ACC112 (cell line): ENCODE data around the gene SEC61A1.
A peak's percentile ranks its signal among the peaks of the same experiment; 100 is the strongest.

Experiments used
- H2AFZ ChIP-seq: fragments of 200-600 bp; sonication (generic); one replicate; pipeline ENCODE4 v1.6.0; 2017; ENCODE audit warnings: antibody characterized with exemption, low read length; ENCODE audit not compliant: unreplicated experiment
- H3K27ac ChIP-seq: fragments of 200-600 bp; sonication (generic); 2 replicates; pipeline ENCODE4 v1.5.1; 2014; ENCODE audit warnings: low read depth, mild to moderate bottlenecking, antibody characterized with exemption, low read length, moderate library complexity
- H3K27me3 ChIP-seq: fragments of 200-600 bp; sonication (generic); 2 replicates; pipeline ENCODE4 v1.6.1; 2014; ENCODE audit warnings: mild to moderate bottlenecking, antibody characterized with exemption, low read length, moderate library complexity, mixed read lengths; ENCODE audit not compliant: insufficient read depth
- H3K36me3 ChIP-seq: fragments of 200-600 bp; sonication (generic); 2 replicates; pipeline ENCODE4 v1.6.1; 2016; ENCODE audit warnings: mild to moderate bottlenecking, antibody characterized with exemption, low read length, moderate library complexity, mixed read lengths; ENCODE audit not compliant: insufficient read depth
- H3K4me1 ChIP-seq: fragments of 200-600 bp; sonication (generic); one replicate; pipeline ENCODE4 v1.6.1; 2016; ENCODE audit warnings: low read length, mixed read lengths; ENCODE audit not compliant: insufficient read depth, unreplicated experiment, control insufficient read depth
- H3K4me3 ChIP-seq: fragments of 200-600 bp; sonication (generic); 2 replicates; pipeline ENCODE4 v1.5.1; 2014; ENCODE audit warnings: mild to moderate bottlenecking, low read depth, low read length
- H3K79me2 ChIP-seq: fragments of 200-600 bp; sonication (generic); one replicate; pipeline ENCODE4 v1.6.0; 2016; ENCODE audit warnings: low read length; ENCODE audit not compliant: control insufficient read depth, unreplicated experiment, insufficient read depth

Gene SEC61A1

GRCh38 chr3:128111147-128111546 lies 58.9 kb downstream of the SEC61A1 start:
- peaks cover 26% of the 10 kb centered on the region for H3K4me1 ChIP-seq
- peaks cover 21% of the 10 kb centered on the region for H3K79me2 ChIP-seq
- H3K4me3 ChIP-seq, result no peak overlapping the region
- peak overlapping the region; percentile 89; the same call in 1 of the 2 replicates for H3K27ac ChIP-seq
- H2AFZ ChIP-seq, result no peak overlapping the region
- peaks cover 23% of the 10 kb centered on the region for H3K36me3 ChIP-seq
- no peaks in the 10 kb centered on the region for H3K27me3 ChIP-seq

- H2AFZ ChIP-seq, result no peak overlapping the region
Observed at GRCh38 chr3:128112357-128112968, 60.2 kb downstream of the SEC61A1 start.

GRCh38 chr3:128113817-128114794 lies 61.9 kb downstream of the SEC61A1 start:
- H3K79me2 ChIP-seq, result peaks cover 29% of the 10 kb centered on the region
- no peak overlapping the region; the same call in 1 of the 2 replicates for H3K4me3 ChIP-seq
- no peaks in the 10 kb centered on the region for H3K27me3 ChIP-seq
- H3K4me1 ChIP-seq, result peaks cover 26% of the 10 kb centered on the region
- no peak overlapping the region for H3K27ac ChIP-seq
- no peak overlapping the region for H2AFZ ChIP-seq
- peaks cover 12% of the 10 kb centered on the region; the same call in 1 of the 2 replicates for H3K36me3 ChIP-seq

More at GRCh38 chr3:128112357-128112968, 60.2 kb downstream of the SEC61A1 start:
- Histone ChIP-seq H3K27me3 (no peaks in the 10 kb centered on the region), H3K4me3 (peak overlapping the region; percentile 20; the same call in 1 of the 2 replicates), H3K4me1 (peaks cover 26% of the 10 kb centered on the region), H3K79me2 (peaks cover 25% of the 10 kb centered on the region), H3K27ac (peak overlapping the region; percentile 89), H3K36me3 (peaks cover 13% of the 10 kb centered on the region)
